ENCODE results near the gene RNF133.

- TF ChIP-seq SREBF2 (CRISPR knock-in tag; IDR thresholded peaks at IDR 0.05) (no peak), NFYB (IDR thresholded peaks at IDR 0.05; ENCODE audit: extremely low read depth, insufficient read length) (no peak), MBD2 (IDR thresholded peaks at IDR 0.05; ENCODE audit: borderline replicate concordance, low read depth) (no peak), HINFP (tag; conservative IDR thresholded peaks at IDR 0.05; ENCODE audit: low read depth) (no peak), USF2 (CRISPR knock-in tag; IDR thresholded peaks at IDR 0.05) (no peak), BRF1 (IDR thresholded peaks at IDR 0.05; ENCODE audit: borderline replicate concordance, extremely low read depth, insufficient read length) (no peak), ZNF77 (CRISPR knock-in tag; IDR thresholded peaks at IDR 0.05) (no peak)
Measured at GRCh38 chr7:122748195-122748594, 49.3 kb upstream of the RNF133 start.

All from K562 (cell line).